Islet precursor cell (in vitro differentiated cells): ENCODE results near the gene SLC35E2B.

Experiments used
- DNase-seq: peaks from one replicate; pipeline ENCODE4 v3.0.0-alpha.2; 2018

SLC35E2B gene

GRCh38 chr1:1623181-1623630, 69.4 kb downstream of the SLC35E2B start:
- DNase-seq = no peak

DNA sequence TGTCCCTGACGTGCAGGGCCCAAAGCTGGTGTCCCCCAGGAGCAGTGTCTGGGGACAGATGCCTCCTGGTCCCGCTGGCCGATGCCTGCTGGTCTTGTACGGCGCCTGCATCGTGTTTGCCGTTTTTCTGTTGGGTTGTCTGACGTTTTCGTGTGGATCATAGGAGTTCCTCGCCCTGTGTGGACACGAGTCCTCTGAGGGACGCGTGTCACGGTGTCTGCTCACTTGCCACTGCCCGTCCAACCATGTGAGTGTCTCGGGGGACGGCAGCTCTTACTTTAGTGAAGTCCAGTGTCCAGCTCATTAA, 69.9 kb downstream of the SLC35E2B start:
- DNase-seq = no peak

DNA sequence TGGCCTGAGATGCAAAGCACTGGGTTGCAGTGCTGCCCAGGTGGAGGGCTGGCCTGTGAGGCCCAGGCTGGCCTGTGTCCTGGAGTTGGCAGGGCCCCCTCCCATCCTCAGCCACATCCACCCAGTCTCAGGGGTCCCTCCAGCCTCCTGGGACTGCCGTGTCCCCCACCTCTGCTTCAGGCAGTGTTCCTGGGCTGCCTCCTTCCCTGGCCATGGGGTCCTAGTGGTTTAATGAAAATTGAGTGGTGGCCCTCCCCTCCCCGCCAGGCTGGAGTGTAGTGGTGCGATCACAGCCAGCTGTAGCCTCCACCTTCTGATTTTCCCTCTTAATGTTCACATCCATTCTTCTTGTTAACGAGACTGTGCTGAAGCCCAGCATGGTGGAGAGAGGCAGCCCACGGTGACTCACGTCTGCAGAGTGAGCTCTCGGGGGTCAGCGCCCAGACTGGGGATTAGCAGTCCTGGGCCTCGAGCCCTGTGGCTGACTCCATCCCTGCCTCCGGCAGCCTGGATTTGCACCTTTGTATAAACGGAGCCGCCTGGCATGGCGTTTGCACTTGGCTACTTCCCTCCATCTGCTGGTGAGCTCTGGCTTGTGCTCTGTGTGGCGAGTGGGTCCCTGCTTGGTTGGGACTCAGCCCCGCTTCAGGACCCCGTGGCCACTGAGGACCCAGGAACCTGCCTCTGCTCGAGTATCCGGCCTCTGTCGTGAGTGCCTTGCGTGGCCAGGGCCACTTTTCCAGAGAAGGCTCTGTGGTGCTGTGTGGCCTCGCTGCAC, 70.4 kb downstream of the SLC35E2B start:
- DNase-seq = no peak

- no peak for DNase-seq
These were observed 71.2 kb downstream of the SLC35E2B start for GRCh38 chr1:1621173-1622009.

DNA sequence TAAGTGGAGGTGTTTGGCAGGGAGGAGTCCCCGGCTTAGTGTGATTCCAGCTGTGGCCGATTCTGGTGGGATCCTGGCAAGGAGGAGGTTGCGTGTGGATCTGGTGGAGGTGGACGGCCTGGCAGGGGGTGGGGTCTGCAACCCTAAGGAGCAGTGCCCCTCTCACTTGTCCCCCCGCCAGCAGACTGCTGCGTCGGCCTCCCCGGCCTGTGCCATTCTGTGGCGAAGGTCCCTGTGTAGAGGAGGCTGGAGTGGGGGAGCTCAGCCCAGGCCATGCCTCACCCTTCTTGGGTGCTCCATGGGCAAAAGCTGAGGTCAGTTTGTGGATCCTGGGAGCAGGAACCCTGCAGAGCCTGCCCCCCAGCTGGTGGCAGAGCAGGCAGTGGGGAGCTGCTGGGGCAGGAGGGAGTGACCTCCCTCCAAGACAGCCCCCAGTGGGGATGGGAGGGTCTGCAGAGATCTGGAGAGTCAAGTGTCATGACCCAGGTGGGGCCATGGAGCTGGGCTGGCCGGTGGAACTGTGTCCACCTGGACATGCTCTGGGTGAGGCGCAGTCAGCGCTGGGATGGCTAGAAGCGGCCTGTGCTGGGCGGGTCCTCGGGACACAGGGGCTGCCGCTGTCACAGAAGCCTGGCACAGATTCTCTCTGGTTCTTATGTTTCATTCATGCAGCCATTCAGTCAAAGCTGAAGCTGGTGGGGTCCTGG, 72.0 kb downstream of the SLC35E2B start:
- DNase-seq = no peak

DNA sequence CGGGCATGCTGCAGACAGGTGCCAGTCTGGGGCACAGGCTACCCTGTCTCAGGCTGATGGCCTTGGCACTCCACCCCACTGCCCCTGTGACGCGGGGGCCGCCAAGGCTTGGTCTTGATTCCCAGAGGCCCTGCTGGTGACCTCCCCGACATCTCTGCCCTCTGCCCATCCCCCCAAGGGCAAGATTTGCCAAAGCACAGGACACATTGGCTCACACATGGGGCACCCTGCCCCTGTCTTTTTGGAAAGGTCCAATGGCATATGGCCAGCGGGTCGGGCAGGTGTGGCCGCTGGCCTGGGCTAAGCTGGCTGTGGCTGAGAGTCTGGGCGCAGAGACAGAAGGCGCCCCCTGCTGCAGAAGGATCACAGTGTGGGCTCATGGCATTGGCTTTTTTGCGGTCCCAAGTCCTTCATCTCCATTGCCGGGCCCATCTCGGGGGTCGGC, 72.7 kb downstream of the SLC35E2B start:
- no peak for DNase-seq

GRCh38 chr1:1618396-1619068, 74.1 kb downstream of the SLC35E2B start:
- DNase-seq = no peak

- no peak for DNase-seq
These were observed 74.7 kb downstream of the SLC35E2B start for GRCh38 chr1:1617925-1618324.

DNA sequence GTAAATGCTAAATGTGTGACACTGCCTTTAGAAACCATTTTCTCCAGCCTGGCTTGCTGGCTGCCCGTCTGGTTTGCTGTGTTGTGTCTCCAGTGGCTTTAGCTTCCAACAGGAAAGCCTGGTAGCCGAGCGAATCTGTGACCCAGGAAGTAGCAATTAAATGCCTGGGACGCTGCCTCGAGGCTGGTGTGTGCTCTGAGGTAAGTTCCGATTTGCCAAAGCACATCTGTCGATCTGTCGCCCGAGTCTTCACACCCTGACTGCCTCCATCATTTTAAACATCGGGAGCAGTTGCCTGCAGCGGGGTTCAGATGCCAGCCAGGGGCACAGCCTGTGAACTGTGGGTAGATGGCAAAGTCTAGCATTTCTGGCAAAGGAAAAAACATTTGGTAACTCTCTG, 75.1 kb downstream of the SLC35E2B start:
- DNase-seq = no peak

GRCh38 chr1:1616838-1617237, 75.8 kb downstream of the SLC35E2B start:
- DNase-seq = no peak

GRCh38 chr1:1616045-1616790, 76.4 kb downstream of the SLC35E2B start:
- no peak for DNase-seq

GRCh38 chr1:1615256-1616044, 77.1 kb downstream of the SLC35E2B start, which contains the start of gene MIB2:
Gene MIB2, plus strand, starts transcription at chr1:1615500. Its CDS starts 7,953 bp downstream, at chr1:1623453.
- DNase-seq = peak; percentile 98

DNA sequence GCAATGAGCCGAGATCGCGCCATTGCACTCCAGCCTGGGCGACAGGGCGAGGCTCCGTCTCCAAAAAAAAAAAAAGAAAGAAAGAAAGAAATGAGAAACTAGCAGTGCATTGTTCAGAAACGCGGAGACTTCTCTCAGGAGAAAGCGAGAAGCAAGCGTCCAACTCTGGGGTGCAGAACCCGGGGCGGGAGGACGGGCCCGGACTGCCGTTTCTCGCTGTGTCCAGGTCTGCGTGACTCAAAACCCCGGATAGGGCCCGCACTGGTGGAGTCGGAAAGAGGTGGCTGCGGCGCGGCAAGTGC, 77.7 kb downstream of the SLC35E2B start:
- no peak for DNase-seq

DNA sequence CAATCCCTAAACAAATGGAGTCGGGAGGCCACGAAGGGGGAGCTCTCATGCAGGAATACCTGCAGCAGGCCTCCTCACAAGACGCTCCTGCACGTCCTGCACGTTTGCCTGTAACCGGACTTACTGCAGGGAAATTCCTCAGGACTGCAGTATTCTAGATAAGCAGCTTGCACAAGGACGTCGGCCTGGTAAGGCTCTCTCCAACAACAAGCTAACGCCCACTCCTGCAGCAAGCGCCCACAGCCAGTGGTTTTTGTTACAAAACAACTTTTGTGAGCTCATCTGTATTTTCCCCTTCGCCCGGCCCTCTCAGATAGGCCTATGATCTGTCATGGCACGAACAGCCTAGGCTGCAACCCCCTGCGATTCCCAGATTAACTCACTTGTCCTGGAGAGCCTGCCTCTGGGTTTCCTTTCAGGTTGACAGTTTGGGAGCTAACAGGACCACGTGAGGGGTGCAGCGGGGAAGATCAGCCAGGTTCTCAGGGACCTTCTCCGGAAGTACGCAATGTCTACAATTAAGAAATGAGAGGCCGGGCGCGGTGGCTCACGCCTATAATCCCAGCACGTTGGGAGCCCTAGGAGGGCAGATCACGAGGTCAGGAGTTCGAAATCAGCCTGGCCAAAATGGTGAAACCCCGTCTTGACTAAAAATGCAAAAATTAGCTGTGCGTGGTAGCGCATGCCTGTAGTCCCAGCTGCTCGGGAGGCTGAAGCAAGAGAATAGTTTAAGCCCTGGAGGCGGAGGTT, 78.2 kb downstream of the SLC35E2B start:
- no peak for DNase-seq

- no peak for DNase-seq
These were observed 79.0 kb downstream of the SLC35E2B start for GRCh38 chr1:1613509-1614082.

GRCh38 chr1:1612104-1612400, 80.5 kb downstream of the SLC35E2B start:
- DNase-seq = no peak

DNA sequence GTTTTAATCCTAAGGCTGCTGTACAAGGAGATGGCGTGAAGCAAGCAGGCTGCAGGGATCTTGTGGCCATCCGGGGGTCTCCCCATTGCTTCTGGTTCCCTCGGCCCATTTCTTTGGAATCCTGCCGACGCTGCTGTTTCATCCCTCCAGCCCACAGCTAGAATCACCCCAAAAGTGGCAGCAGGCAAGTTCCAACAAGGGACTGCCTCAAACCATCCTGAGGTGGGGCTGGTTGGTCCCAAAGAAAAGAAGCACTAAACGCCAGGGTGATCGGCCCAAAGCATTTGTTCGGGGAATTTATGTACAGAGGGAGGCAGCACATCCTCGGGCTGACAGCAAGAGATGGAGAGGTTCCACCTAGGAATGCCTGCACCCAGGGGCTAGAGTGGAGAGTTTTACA, 81.8 kb downstream of the SLC35E2B start:
- no peak for DNase-seq

GRCh38 chr1:1609822-1610485, 82.6 kb downstream of the SLC35E2B start:
- DNase-seq = no peak
